Measurements from ENCODE around the gene SLC23A1. TPM values are rescaled to one million over a fixed set of nuclear protein-coding genes. Genes with fewer than 3 reads are reported as not detected.

Gene SLC23A1
- total RNA-seq, 2 donors from 2014 or later = 4.8 to 5.9 TPM

DNA sequence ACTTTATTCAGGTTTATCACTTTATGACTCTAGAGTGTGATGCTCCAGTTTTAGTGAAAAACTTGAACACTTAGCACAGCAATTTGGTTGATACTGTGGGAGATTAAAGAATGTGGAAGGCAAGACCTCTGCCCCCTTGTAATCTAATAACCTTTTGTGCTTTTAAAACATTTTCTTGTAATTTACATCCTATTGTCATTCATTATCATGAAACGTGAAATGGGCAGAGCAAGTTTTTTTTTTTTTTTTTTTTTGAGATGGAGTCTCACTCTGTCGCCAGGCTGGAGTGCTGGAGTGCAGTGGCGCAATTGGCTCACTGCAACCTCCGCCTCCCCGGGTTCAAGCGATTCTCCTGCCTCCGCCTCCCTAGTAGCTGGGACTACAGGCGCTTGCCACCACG is 39.6 kb downstream of the SLC23A1 start:
- intact Hi-C loops (cut with DNase I, micrococcal nuclease) = no loop called here
- no peak for DNase-seq
- no peak for ATAC-seq

DNA sequence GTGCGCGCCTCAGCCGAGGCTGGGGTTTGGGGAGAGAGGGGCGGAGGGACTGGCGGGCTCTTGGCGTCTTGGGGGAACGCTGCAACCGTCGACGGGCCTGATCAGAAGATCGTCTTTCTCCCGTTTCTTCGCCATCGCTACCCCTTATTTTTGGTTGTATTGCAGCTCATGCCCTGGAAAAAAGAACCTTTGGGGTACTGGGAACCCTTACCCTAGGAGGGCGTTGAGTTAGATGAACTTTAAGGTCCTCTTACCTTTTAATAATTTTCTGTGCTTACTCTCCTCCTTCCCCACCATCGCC is 40.7 kb downstream of the SLC23A1 start:
- ATAC-seq (no peak), DNase-seq (no peak)
- intact Hi-C loops (cut with DNase I, micrococcal nuclease) = no loop called here

DNA sequence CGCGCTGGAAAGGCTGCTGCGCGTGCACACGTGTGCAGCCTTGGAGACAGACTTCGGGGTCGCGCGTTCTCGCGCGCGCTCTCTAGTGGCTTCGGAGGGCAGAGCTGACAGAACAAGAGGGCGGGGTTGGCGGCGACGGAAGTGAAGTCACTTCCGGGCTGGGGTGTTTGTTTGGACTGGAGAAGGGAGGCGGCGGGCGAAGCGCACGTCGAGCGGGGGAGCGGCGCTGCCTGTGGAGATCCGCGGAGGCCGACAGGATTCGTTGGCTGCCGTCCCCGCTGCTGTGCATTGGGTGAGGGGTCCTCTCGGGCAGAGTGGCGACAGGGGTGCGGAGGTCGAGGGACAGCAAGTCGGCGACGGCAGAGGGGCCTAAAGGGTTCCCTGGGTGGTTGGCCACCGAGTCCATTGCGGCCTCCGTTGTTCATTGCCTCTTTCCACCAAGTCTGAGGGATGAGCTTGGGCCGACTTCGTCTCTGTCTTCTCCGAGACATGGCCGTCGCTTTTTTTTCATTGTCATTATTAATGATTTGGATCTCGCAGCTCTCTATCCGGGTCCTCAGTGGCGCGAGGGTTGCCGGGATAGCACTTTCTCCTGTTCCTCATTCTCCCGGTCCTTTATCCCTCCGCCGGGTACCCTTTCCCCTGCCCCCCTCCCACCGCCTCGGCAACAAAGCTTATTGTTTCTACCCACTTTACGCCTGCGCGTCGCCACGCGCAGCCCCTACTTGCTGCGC is 41.2 kb downstream of the SLC23A1 start, which contains the start of gene PAIP2:
TSS of gene PAIP2 (plus strand) at position 166 of the 734 bp plus-strand sequence. CDS start 21,931 bp downstream, outside the sequence.
- peak; percentile 97 to 98 for DNase-seq
- intact Hi-C loops (cut with DNase I, micrococcal nuclease) = no loop called here
- peak; percentile 94 for ATAC-seq

DNA sequence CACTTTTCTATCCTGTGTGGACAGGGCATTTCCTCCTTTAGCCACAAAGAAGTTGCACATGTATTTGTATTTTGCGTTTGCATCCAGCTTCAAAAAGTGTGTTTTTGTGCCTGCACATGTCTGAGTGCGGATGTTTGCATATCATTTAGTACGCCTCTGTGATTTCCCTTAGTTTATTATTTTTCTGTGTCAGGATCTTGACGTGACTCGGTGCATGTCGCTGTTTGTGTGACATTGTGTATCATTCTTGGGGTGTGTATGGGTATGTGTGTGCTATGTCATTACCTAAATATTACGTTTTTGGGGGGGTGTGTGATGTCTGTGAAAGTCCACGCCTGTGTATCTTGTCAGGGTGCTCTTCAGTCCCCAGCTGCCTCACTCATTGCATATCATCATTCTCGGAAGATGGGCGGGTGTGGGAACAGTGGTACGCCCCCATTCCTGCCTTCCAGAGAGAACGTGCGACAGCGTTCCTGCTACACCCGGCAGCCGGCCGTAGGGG is 41.9 kb downstream of the SLC23A1 start:
- peak; percentile 2 for ATAC-seq
- intact Hi-C loops (cut with DNase I, micrococcal nuclease) = no loop called here

DNA sequence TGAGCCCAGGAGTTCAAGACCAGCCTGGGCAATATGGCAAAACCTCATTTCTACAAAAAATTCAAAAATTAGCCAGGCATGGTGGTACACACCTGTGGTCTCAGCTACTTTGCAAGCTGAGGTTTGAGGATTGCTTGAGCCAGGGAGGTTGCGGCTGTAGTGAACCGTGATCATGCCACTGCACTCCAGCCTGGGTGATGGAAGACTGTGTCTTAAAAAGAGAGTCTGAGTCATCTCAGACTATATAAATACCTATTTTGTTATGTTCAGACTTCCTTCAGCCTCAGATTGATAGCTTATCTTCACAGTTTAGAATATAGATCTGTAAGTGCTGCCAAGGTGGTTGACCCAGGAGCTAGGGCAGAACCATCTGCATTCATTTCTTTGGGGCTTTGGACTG is 43.0 kb downstream of the SLC23A1 start:
- intact Hi-C loops (cut with DNase I, micrococcal nuclease) = no loop called here
- no peak for ATAC-seq
- DNase-seq = no peak

More for the DNA sequence above, 41.9 kb downstream of the SLC23A1 start:
- DNase-seq = no peak

DNA sequence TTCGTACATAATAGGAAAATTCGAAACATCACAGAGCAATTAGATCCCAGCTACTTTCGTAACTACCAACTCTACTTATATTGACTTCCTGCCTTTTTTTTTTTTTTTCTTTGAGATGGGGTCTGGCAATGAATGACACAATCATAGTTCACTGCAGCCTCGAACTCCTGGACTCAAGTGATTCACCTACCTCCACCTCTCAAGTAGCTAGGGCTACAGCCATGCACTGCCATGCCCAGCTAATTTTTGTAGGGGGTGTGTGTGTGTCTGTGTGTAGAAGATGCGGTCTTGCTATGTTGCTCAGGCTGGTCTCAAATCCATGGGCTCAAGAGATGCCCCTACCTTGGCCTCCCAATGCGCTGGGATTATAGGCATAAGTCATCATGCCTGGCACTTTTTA is 47.3 kb downstream of the SLC23A1 start:
- DNase-seq = no peak
- intact Hi-C loops (cut with DNase I, micrococcal nuclease) = no loop called here
- ATAC-seq = no peak

Other genes with a start within 250 kb of the SLC23A1 start
- gene SIL1, start 184.9 kb downstream of the SLC23A1 start, total RNA-seq = 10 to 100 TPM; 29.9 to 33.0 TPM
- 100 to 1,000 TPM in 1 of 2 donors, 10 to 100 TPM in 1; 98.4 to 106 TPM for gene MATR3, start 89.6 kb downstream of the SLC23A1 start, total RNA-seq
- gene PAIP2, start 41.4 kb downstream of the SLC23A1 start, total RNA-seq = 10 to 100 TPM; 28.0 to 47.5 TPM
- gene MZB1, start 6.6 kb upstream of the SLC23A1 start, total RNA-seq = 10 to 100 TPM in 1 of 2 donors, 1 to 10 TPM in 1; 6.0 to 36.9 TPM
- gene PROB1, start 11.8 kb upstream of the SLC23A1 start, total RNA-seq = under 1 TPM; 0.42 to 0.55 TPM
- gene SPATA24, start 20.8 kb upstream of the SLC23A1 start, total RNA-seq = 1 to 10 TPM; 3.6 to 3.8 TPM
- 1 to 10 TPM; 2.4 to 4.6 TPM for gene DNAJC18, start 56.2 kb upstream of the SLC23A1 start, total RNA-seq
- 1 to 10 TPM; 3.9 to 4.5 TPM for gene ECSCR, start 79.4 kb upstream of the SLC23A1 start, total RNA-seq
- gene SMIM33, start 87.7 kb upstream of the SLC23A1 start, total RNA-seq = 1 to 10 TPM; 2.8 to 3.7 TPM
- 10 to 100 TPM; 25.0 to 55.6 TPM for gene STING1, start 99.5 kb upstream of the SLC23A1 start, total RNA-seq
- gene UBE2D2, start 178.0 kb upstream of the SLC23A1 start, total RNA-seq = 100 to 1,000 TPM; 139 to 152 TPM